Colonic mucosa (tissue), 4 donors: ENCODE measurements around the gene XRN1. TPM values are rescaled to one million over a fixed set of nuclear protein-coding genes. Genes with fewer than 3 reads are reported as not detected.

Source experiments
- DNase-seq: peaks from one replicate; pipeline ENCODE4 v3.0.0-alpha.2; 2020
- H3K27ac ChIP-seq: fragments of 200-600 bp; one replicate; pipeline ENCODE4 v1.8.0; 2021
- H3K27me3 ChIP-seq: fragments of 200-600 bp; one replicate; pipeline ENCODE4 v1.8.0; 2021
- H3K36me3 ChIP-seq: fragments of 200-600 bp; one replicate; pipeline ENCODE4 v1.8.0; 2021
- H3K4me1 ChIP-seq: fragments of 200-600 bp; one replicate; pipeline ENCODE4 v1.8.0; 2021; ENCODE audit warnings: mild to moderate bottlenecking
- H3K4me3 ChIP-seq: fragments of 200-600 bp; one replicate; pipeline ENCODE4 v1.8.0; 2021
- H3K9ac ChIP-seq, 2 donors: one replicate each; pipeline ENCODE4 v1.7.0; 2013; ENCODE audit warnings: control low read depth in 2 of 2, low read depth in 2 of 2, low read length in 2 of 2
- H3K9me3 ChIP-seq: fragments of 200-600 bp; one replicate; pipeline ENCODE4 v1.8.0; 2021
- intact Hi-C: fragments of 100-400 bp; cut with DNase I; formaldehyde crosslinking; loops from one replicate; pipeline ENCODE4 v1.14.1; 2022
- total RNA-seq, 2 donors: library from RNA; stranded (reverse); fragmentation: NEBNext Ultra II Directional in 1 of 2; extraction: Animal tissue kit (Norgen Biotek cat#: 25700) in 1 of 2; gene quantifications; one replicate each; pipeline ENCODE4 v1.2.1, GENCODE V29; 2021
- TF ChIP-seq, protein P1 (sequence below): fragments of 200-600 bp; IDR thresholded peaks from one replicate; pipeline ENCODE4 v1.8.0; 2022; ENCODE audit warnings: antibody characterized with exemption, mild to moderate bottlenecking
- donor health status: healthy.
- donor health status: DM: no; HTN: no; CAD: no.
- donor health status: DM: no; HTN: no; CAD: no.

Gene XRN1
- total RNA-seq, 2 donors from 2014 or later = 23.3 to 57.0 TPM

DNA sequence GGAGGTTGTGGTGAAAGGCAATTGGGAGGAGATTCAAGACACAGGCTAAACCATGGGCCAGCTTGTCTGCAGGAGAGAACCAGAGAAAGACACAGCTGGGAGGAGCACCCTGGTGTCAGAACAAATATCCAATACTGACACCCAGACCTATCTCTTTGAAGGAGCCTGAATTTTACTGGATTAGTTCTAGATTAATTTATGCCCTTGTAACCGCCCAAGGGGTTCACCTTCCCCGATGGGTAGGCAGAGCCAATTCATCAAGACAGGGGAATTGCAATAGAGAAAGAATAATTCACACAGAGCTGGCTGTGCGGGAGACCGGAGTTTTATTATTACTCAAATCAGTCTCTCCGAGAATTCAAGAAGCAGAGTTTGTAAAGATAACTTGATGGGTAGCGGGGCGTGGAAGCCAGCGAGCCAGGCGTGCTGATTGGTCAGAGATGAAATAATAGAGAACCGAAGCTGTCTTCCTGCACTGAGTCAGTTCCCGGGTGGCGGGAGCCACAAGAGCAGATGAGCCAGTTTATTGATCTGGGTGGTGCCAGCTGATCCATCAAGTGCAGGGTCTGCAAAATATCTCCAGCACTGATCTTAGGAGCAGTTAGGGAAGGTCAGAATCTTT, 191.0 kb downstream of the XRN1 start:
- Histone ChIP-seq H3K36me3 (no peaks in the 10 kb centered on the region), H3K4me1 (no peaks in the 10 kb centered on the region), H3K4me3 (no peak overlapping the region), H3K27ac (no peak overlapping the region), H3K9me3 (no peaks in the 10 kb centered on the region), H3K9ac (no peak overlapping the region), H3K27me3 (no peaks in the 10 kb centered on the region)
- TF ChIP-seq, protein P1, sequence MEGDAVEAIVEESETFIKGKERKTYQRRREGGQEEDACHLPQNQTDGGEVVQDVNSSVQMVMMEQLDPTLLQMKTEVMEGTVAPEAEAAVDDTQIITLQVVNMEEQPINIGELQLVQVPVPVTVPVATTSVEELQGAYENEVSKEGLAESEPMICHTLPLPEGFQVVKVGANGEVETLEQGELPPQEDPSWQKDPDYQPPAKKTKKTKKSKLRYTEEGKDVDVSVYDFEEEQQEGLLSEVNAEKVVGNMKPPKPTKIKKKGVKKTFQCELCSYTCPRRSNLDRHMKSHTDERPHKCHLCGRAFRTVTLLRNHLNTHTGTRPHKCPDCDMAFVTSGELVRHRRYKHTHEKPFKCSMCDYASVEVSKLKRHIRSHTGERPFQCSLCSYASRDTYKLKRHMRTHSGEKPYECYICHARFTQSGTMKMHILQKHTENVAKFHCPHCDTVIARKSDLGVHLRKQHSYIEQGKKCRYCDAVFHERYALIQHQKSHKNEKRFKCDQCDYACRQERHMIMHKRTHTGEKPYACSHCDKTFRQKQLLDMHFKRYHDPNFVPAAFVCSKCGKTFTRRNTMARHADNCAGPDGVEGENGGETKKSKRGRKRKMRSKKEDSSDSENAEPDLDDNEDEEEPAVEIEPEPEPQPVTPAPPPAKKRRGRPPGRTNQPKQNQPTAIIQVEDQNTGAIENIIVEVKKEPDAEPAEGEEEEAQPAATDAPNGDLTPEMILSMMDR = no peak
- no peak for DNase-seq
- intact Hi-C loops = no loop called here

Other genes starting within 250 kb of the XRN1 start
- gene GK5, start 222.5 kb downstream of the XRN1 start, total RNA-seq = 10 to 100 TPM; 35.2 to 40.7 TPM
- 10 to 100 TPM; 13.9 to 20.3 TPM for gene ATR, start 130.7 kb upstream of the XRN1 start, total RNA-seq
- gene PLS1, start 148.4 kb upstream of the XRN1 start, total RNA-seq = 100 to 1,000 TPM; 252 to 418 TPM